ENCODE results near the gene GTPBP2.
"Not testable (repeated sequence)": the region's sequence is repeated elsewhere in the genome, so short reads cannot be mapped to it uniquely, and the experiment has no call there.

GTPBP2 gene

GRCh38 chr6:43669922-43670622, 41.0 kb upstream of the GTPBP2 start:
- H3K36me3 ChIP-seq (ENCODE audit: insufficient read depth, low read length), result peaks cover 43% of the 10 kb centered on the region
- H3K4me1 ChIP-seq (ENCODE audit: insufficient read depth, low read length), result peaks cover 21% of the 10 kb centered on the region
- no peaks in the 10 kb centered on the region for H3K27me3 ChIP-seq (ENCODE audit: insufficient read depth, low read length)
- H3K9me3 ChIP-seq (ENCODE audit: insufficient read depth, low read depth, low read length), result no peaks in the 10 kb centered on the region
- WGBS, result 88% methylated on average over 6 of the region's 6 CpGs
- no peak overlapping the region for H3K4me3 ChIP-seq (ENCODE audit: low read length)
- no peak overlapping the region for H3K27ac ChIP-seq (ENCODE audit: low read depth, low read length)
- no peak overlapping the region for H3K9ac ChIP-seq (ENCODE audit: low read depth, low read length)

GRCh38 chr6:43669050-43669921, 40.2 kb upstream of the GTPBP2 start:
- H3K9me3 ChIP-seq (ENCODE audit: insufficient read depth, low read depth, low read length), result no peaks in the 10 kb centered on the region
- no peak overlapping the region; the same call in 1 of the 2 replicates for H3K27ac ChIP-seq (ENCODE audit: low read depth, low read length)

GRCh38 chr6:43668151-43669028, 39.3 kb upstream of the GTPBP2 start:
- H3K4me1 ChIP-seq (ENCODE audit: insufficient read depth, low read length), result peaks cover 21% of the 10 kb centered on the region
- no peak overlapping the region for H3K9ac ChIP-seq (ENCODE audit: low read depth, low read length)
- WGBS, result 18% methylated on average over 17 of the region's 17 CpGs
- peak overlapping the region; percentile 12; the same call in 1 of the 2 replicates for H3K27ac ChIP-seq (ENCODE audit: low read depth, low read length)
- H3K4me3 ChIP-seq (ENCODE audit: low read length), result no peak overlapping the region; the same call in 1 of the 2 replicates
- H3K36me3 ChIP-seq (ENCODE audit: insufficient read depth, low read length), result peaks cover 26% of the 10 kb centered on the region
- no peaks in the 10 kb centered on the region for H3K27me3 ChIP-seq (ENCODE audit: insufficient read depth, low read length)
- H3K9me3 ChIP-seq (ENCODE audit: insufficient read depth, low read depth, low read length), result no peaks in the 10 kb centered on the region

More at GRCh38 chr6:43669050-43669921, 40.2 kb upstream of the GTPBP2 start:
- no peaks in the 10 kb centered on the region for H3K27me3 ChIP-seq (ENCODE audit: insufficient read depth, low read length)
- H3K36me3 ChIP-seq (ENCODE audit: insufficient read depth, low read length), result peaks cover 35% of the 10 kb centered on the region
- WGBS, result 78% methylated on average over 15 of the region's 15 CpGs
- H3K4me1 ChIP-seq (ENCODE audit: insufficient read depth, low read length), result peaks cover 21% of the 10 kb centered on the region
- H3K9ac ChIP-seq (ENCODE audit: low read depth, low read length), result no peak overlapping the region
- no peak overlapping the region for H3K4me3 ChIP-seq (ENCODE audit: low read length)

- Histone ChIP-seq H3K4me3 (ENCODE audit: low read length) (peak overlapping the region; percentile 26), H3K9me3 (ENCODE audit: insufficient read depth, low read depth, low read length) (no peaks in the 10 kb centered on the region)
These were observed 38.4 kb upstream of the GTPBP2 start for GRCh38 chr6:43667245-43668150.

GRCh38 chr6:43666196-43666920, 37.3 kb upstream of the GTPBP2 start:
- Histone ChIP-seq H3K36me3 (ENCODE audit: insufficient read depth, low read length) (peaks cover 8% of the 10 kb centered on the region), H3K4me3 (ENCODE audit: low read length) (no peak overlapping the region), H3K27ac (ENCODE audit: low read depth, low read length) (no peak overlapping the region), H3K9ac (ENCODE audit: low read depth, low read length) (no peak overlapping the region), H3K9me3 (ENCODE audit: insufficient read depth, low read depth, low read length) (no peaks in the 10 kb centered on the region), H3K27me3 (ENCODE audit: insufficient read depth, low read length) (no peaks in the 10 kb centered on the region), H3K4me1 (ENCODE audit: insufficient read depth, low read length) (peaks cover 21% of the 10 kb centered on the region)
- 87% methylated on average over 13 of the region's 13 CpGs for WGBS

More at GRCh38 chr6:43667245-43668150, 38.4 kb upstream of the GTPBP2 start:
- Histone ChIP-seq H3K9ac (ENCODE audit: low read depth, low read length) (no peak overlapping the region), H3K4me1 (ENCODE audit: insufficient read depth, low read length) (peaks cover 21% of the 10 kb centered on the region), H3K27me3 (ENCODE audit: insufficient read depth, low read length) (no peaks in the 10 kb centered on the region), H3K27ac (ENCODE audit: low read depth, low read length) (no peak overlapping the region), H3K36me3 (ENCODE audit: insufficient read depth, low read length) (peaks cover 20% of the 10 kb centered on the region)
- WGBS, result 8% methylated on average over 15 of the region's 16 CpGs

- Histone ChIP-seq H3K9me3 (ENCODE audit: insufficient read depth, low read depth, low read length) (peaks cover 6% of the 10 kb centered on the region), H3K4me3 (ENCODE audit: low read length) (no peak overlapping the region), H3K4me1 (ENCODE audit: insufficient read depth, low read length) (peaks cover 21% of the 10 kb centered on the region), H3K27ac (ENCODE audit: low read depth, low read length) (no peak overlapping the region), H3K9ac (ENCODE audit: low read depth, low read length) (no peak overlapping the region), H3K27me3 (ENCODE audit: insufficient read depth, low read length) (no peaks in the 10 kb centered on the region), H3K36me3 (ENCODE audit: insufficient read depth, low read length) (no peaks in the 10 kb centered on the region)
- WGBS, result 85% methylated on average over 1 of the region's 1 CpG
These were observed 36.3 kb upstream of the GTPBP2 start for GRCh38 chr6:43665376-43665775.

GRCh38 chr6:43662948-43663347, 33.9 kb upstream of the GTPBP2 start:
- H3K36me3 ChIP-seq (ENCODE audit: insufficient read depth, low read length); H3K27me3 ChIP-seq (ENCODE audit: insufficient read depth, low read length); H3K4me1 ChIP-seq (ENCODE audit: insufficient read depth, low read length); H3K9me3 ChIP-seq (ENCODE audit: insufficient read depth, low read depth, low read length); H3K9ac ChIP-seq (ENCODE audit: low read depth, low read length); H3K4me3 ChIP-seq (ENCODE audit: low read length); H3K27ac ChIP-seq (ENCODE audit: low read depth, low read length): not testable (repeated sequence)
- WGBS, result 87% methylated on average over 4 of the region's 5 CpGs

- H3K9me3 ChIP-seq (ENCODE audit: insufficient read depth, low read depth, low read length), result peaks cover 6% of the 10 kb centered on the region
- no peaks in the 10 kb centered on the region; the same call in 1 of the 2 replicates for H3K4me1 ChIP-seq (ENCODE audit: insufficient read depth, low read length)
- H3K36me3 ChIP-seq (ENCODE audit: insufficient read depth, low read length), result no peaks in the 10 kb centered on the region
- WGBS, result 97% methylated on average over 8 of the region's 9 CpGs
- H3K27ac ChIP-seq (ENCODE audit: low read depth, low read length), result no peak overlapping the region
- H3K9ac ChIP-seq (ENCODE audit: low read depth, low read length), result no peak overlapping the region
- H3K27me3 ChIP-seq (ENCODE audit: insufficient read depth, low read length), result no peaks in the 10 kb centered on the region
- no peak overlapping the region for H3K4me3 ChIP-seq (ENCODE audit: low read length)
These were observed 29.1 kb upstream of the GTPBP2 start for GRCh38 chr6:43658161-43658560.

- Histone ChIP-seq H3K9ac (ENCODE audit: low read depth, low read length) (no peak overlapping the region), H3K27ac (ENCODE audit: low read depth, low read length) (no peak overlapping the region), H3K27me3 (ENCODE audit: insufficient read depth, low read length) (no peaks in the 10 kb centered on the region), H3K4me1 (ENCODE audit: insufficient read depth, low read length) (no peaks in the 10 kb centered on the region; the same call in 1 of the 2 replicates), H3K9me3 (ENCODE audit: insufficient read depth, low read depth, low read length) (peaks cover 6% of the 10 kb centered on the region), H3K4me3 (ENCODE audit: low read length) (no peak overlapping the region), H3K36me3 (ENCODE audit: insufficient read depth, low read length) (no peaks in the 10 kb centered on the region)
- WGBS, result 72% methylated on average over 3 of the region's 3 CpGs
These were observed 28.2 kb upstream of the GTPBP2 start for GRCh38 chr6:43657221-43657802.
